Fibroblast of skin of right biceps (primary cell): Measurements from ENCODE around the gene VKORC1L1.
A peak's percentile ranks its signal among the peaks of the same experiment; 100 is the strongest.
"Not testable (repeated sequence)": the region's sequence is repeated elsewhere in the genome, so short reads cannot be mapped to it uniquely, and the experiment has no call there.

Experiments
- DNase-seq: peaks from one replicate; pipeline ENCODE4 v3.0.0-alpha.2; 2013

The VKORC1L1 gene

DNA sequence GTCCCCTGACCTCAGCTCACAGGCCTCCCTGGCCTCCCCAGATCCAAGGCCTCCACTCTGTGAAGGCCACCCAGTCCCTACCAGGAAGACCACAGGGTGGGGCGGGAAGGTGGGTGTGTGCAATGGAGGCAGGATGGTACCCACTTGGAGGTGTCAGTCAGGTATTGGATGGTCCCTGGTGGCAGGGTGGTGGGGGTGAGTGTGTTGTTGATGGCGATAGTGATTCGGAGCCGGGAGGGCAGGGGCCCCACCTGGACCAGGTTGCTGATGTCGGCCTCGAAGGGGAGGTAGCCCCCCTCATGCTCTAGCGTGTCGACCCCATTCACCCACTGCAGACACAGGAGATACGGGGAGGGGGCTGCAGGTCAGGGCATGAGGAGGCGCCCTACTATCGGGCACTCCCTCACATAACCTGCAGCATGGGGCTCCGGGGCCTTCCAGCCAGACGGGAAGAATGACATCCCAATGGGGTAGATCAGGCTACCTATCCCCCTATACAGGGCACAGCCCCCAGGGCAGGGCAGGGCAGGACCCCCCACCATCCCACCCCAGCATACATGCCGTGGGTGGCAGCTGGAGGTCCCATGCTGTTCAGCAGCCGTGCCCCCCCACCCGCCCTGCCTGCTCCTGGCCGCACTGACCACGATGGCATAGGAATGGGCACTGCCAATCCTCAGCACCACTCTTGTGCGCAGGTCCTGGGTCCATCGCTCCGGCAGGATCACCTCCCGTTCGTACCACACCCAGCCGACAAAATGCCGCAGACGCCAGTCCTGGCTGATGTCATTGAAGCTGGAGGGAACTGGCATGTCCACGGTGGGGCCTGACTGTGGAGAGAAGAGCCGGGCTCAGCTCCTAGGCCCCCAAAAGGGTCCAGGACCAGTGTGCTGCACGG lies 107.0 kb downstream of the VKORC1L1 start:
- no peak for DNase-seq

DNA sequence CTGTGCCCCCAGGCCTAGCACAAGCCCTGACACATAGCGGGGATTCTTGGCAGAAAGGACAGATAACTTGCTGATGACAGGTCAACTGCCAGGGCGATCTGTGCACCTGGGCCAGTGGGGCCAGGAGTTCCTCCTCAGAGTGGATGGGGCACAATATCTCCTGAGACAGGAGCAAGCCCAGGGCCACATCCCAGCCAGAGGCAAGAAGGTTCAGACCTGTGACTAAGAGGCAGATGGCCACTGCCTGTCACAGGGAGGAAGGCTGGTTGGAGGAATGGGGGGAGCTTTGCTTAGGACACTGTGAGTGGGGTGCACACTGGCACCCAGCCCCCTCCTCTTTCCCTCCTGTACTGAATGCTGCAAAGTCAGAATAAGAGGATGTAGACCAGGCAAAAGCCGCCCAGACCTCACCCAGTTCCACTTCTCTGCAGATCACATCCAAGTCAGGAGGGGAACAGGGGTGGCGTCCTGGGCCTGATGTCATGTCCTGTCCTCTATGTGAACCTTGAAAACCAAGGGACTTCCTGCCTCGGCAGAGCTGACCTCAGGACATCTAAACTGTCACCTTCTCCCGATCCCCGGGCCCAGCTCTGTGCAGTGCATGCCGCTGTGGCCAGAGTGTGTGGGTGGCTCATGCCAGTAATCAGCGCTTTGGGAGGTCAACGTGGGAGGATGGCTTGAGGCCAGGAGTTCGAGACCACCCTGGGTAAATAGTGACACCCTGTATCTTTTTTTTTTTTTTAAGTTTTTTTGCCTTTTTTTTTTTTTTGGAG lies 107.8 kb downstream of the VKORC1L1 start:
- peak; percentile 16 for DNase-seq

GRCh38 chr7:65981965-65982792 lies 109.3 kb downstream of the VKORC1L1 start, which contains the start of gene GUSB:
Gene GUSB (minus strand): TSS chr7:65982213. CDS start chr7:65982183, 30 bp downstream.
- peak; percentile 90 for DNase-seq

DNA sequence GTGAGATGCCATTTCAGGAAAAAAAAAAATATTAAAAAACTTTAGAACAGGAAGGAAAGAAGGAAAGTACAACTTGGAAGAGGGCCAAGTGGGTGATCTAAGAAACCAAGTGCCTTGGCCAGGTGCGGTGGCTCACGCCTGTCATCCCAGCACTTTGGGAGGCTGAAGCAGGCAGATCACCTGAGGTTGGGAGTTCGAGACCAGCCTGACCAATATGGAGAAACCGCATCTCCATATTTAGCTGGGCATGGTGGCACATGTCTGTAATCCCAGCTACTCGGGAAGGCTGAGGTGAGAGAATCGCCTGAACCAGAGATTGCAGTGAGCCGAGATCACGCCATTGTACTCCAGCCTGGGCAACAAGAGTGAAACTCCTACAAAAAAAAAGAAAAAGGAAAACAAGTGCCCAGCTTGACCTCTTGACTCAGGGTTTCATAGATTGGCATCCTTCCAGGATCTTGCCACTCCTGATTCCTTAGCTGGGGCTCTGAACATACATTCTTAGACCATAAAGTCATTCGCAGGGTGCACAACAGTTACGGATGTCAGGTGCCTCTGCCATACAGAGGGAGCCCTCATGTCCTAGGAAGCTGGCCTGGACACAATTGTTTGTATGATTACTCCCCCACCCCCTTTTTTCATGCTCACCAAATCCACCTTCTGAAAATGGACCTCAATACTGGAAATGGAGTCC lies 111.2 kb downstream of the VKORC1L1 start:
- no peak for DNase-seq

- DNase-seq: no peak
Measured at GRCh38 chr7:65988084-65988483, 115.2 kb downstream of the VKORC1L1 start.

- not testable (repeated sequence) for DNase-seq
Measured at GRCh38 chr7:65988503-65988902, 115.6 kb downstream of the VKORC1L1 start.

- no peak for DNase-seq
Measured at GRCh38 chr7:65989694-65990080, 116.8 kb downstream of the VKORC1L1 start.

DNA sequence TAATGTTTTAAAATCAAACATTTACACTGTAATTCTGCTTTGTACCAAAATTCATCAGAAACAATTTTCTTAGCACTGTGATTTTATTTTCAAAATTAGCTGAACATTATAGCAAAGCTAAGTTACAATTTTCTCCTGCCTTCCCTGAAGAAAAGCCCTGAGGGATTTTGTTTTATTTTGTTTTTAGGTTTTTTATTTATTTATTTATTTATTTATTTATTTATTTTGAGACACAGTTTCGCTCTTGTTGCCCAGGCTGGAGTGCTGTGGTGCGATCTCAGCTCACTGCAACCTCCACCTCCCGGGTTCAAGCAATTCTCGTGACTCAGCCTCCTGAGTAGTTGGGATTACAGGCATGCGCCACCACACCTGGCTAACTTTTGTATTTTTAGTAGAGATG lies 119.0 kb downstream of the VKORC1L1 start:
- DNase-seq: not testable (repeated sequence)

DNA sequence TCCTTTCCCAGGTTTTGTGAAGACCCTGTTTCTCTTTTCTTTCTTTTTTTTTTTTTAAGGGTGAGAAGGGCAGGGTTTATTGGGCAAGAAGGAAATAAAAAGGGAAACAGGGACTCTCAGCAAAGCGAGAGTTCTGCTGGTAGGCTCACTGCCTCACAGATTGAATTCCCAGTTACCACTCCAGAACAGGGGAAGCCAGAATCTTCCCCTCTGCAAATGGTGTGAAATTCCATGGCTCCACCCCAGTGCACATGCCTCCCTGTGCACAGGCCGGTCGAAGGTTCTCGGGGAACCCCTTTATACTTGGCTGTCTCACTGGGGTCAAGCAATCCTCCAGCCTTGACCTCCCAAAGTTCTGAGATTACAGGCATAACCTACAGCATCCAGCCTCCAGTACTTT lies 119.7 kb downstream of the VKORC1L1 start:
- no peak for DNase-seq

GRCh38 chr7:65994984-65995383 lies 122.1 kb downstream of the VKORC1L1 start:
- not testable (repeated sequence) for DNase-seq

GRCh38 chr7:66000823-66001417 lies 128.0 kb downstream of the VKORC1L1 start:
- DNase-seq: not testable (repeated sequence)

GRCh38 chr7:66005115-66005671 lies 132.3 kb downstream of the VKORC1L1 start:
- DNase-seq: not testable (repeated sequence)

GRCh38 chr7:66007232-66007631 lies 134.4 kb downstream of the VKORC1L1 start:
- DNase-seq: no peak
